ENCODE data around the gene ZFYVE28. TPM values are rescaled to one million over a fixed set of nuclear protein-coding genes. Genes with fewer than 3 reads are reported as not detected.

The ZFYVE28 gene
- total RNA-seq, 2 experiments from 2014 or later = 26.2 to 28.0 TPM

- ATAC-seq (ENCODE audit: poor library complexity) (no peak), DNase-seq (no peak)
- Mint-ChIP-seq H3K9me3 (no peaks in the 10 kb centered on the region), H3K4me3 (no peak overlapping the region), H3K27me3 (peaks cover 14% of the 10 kb centered on the region), H3K36me3 (ENCODE audit: low read depth) (no peaks in the 10 kb centered on the region), H3K4me1 (ENCODE audit: low read depth) (peaks cover 38% of the 10 kb centered on the region), H3K27ac (peak overlapping the region; percentile 27)
- Histone ChIP-seq H3K4me3 (ENCODE audit: low read length) (no peak overlapping the region), H3K9me3 (ENCODE audit: control insufficient read depth in 1 of 2, insufficient read depth in 1 of 2, low read length in 2 of 2) (no peaks in the 10 kb centered on the region), H3K36me3 (ENCODE audit: insufficient read depth, low read length) (peaks cover 6% of the 10 kb centered on the region), H3K4me1 (ENCODE audit: insufficient read depth, low read length) (peaks cover 33% of the 10 kb centered on the region), H3K27me3 (ENCODE audit: control insufficient read depth in 1 of 2, insufficient read depth in 2 of 2, low read length in 2 of 2) (peaks cover 0 to 2% of the 10 kb centered on the region in 2 experiments), H3K27ac (ENCODE audit: low read depth in 1 of 2, low read length in 2 of 2) (no peak overlapping the region)
- intact Hi-C loops (cut with DNase I, micrococcal nuclease) = no loop called here
- POLR2A ChIA-PET = interaction anchor here (1.1 kb wide), 1 partner anchor 18 kb away, joined by 3 read pairs; no protein-coding TSS in a partner anchor
- CTCF ChIA-PET = interaction anchor here (3.4 kb wide), 1 partner anchor 24 kb away, joined by 12 read pairs; the partner anchor contains the start of genes CFAP99 and ZFYVE28
- TF ChIP-seq, protein P1, sequence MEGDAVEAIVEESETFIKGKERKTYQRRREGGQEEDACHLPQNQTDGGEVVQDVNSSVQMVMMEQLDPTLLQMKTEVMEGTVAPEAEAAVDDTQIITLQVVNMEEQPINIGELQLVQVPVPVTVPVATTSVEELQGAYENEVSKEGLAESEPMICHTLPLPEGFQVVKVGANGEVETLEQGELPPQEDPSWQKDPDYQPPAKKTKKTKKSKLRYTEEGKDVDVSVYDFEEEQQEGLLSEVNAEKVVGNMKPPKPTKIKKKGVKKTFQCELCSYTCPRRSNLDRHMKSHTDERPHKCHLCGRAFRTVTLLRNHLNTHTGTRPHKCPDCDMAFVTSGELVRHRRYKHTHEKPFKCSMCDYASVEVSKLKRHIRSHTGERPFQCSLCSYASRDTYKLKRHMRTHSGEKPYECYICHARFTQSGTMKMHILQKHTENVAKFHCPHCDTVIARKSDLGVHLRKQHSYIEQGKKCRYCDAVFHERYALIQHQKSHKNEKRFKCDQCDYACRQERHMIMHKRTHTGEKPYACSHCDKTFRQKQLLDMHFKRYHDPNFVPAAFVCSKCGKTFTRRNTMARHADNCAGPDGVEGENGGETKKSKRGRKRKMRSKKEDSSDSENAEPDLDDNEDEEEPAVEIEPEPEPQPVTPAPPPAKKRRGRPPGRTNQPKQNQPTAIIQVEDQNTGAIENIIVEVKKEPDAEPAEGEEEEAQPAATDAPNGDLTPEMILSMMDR (IDR thresholded peaks at IDR 0.05) = no peak
Measured at GRCh38 chr4:2394528-2394927, 23.9 kb downstream of the ZFYVE28 start.

GRCh38 chr4:2393353-2394270 lies 24.8 kb downstream of the ZFYVE28 start:
- ATAC-seq (ENCODE audit: poor library complexity) (peak; percentile 50), DNase-seq (peak in 4 of 14 experiments; percentile 13 to 32 (median 21))
- peaks cover 44% of the 10 kb centered on the region for H3K4me1 Mint-ChIP-seq (ENCODE audit: low read depth)
- ChIA-PET CTCF (interaction anchor here (0.7 to 3.4 kb wide), 4 partner anchors 9 to 82 kb away, joined by 3 to 12 read pairs (median 3); partner anchors contain the start of genes CFAP99 and ZFYVE28), POLR2A (interaction anchor here (1.2 to 1.8 kb wide), 4 partner anchors 19 to 131 kb away, joined by 3 to 8 read pairs (median 4); no protein-coding TSS in a partner anchor)
- Histone ChIP-seq H3K9me3 (ENCODE audit: control insufficient read depth in 1 of 2, insufficient read depth in 1 of 2, low read length in 2 of 2) (no peaks in the 10 kb centered on the region), H3K27ac (ENCODE audit: low read depth in 1 of 2, low read length in 2 of 2) (no peak overlapping the region), H3K4me3 (ENCODE audit: low read length) (no peak overlapping the region), H3K4me1 (ENCODE audit: insufficient read depth, low read length) (peaks cover 42% of the 10 kb centered on the region), H3K36me3 (ENCODE audit: insufficient read depth, low read length) (peaks cover 6% of the 10 kb centered on the region), H3K27me3 (ENCODE audit: control insufficient read depth in 1 of 2, insufficient read depth in 2 of 2, low read length in 2 of 2) (peaks cover 0 to 2% of the 10 kb centered on the region in 2 experiments)
- H3K36me3 Mint-ChIP-seq (ENCODE audit: low read depth) = no peaks in the 10 kb centered on the region
- peak overlapping the region; percentile 15 for H3K27ac Mint-ChIP-seq
- TF ChIP-seq, protein P1 (IDR thresholded peaks at IDR 0.05) = no peak
- peak overlapping the region; percentile 18 for H3K4me3 Mint-ChIP-seq
- peaks cover 14% of the 10 kb centered on the region for H3K27me3 Mint-ChIP-seq
- no peaks in the 10 kb centered on the region for H3K9me3 Mint-ChIP-seq
- intact Hi-C loops (cut with DNase I, micrococcal nuclease) = no loop called here

DNA sequence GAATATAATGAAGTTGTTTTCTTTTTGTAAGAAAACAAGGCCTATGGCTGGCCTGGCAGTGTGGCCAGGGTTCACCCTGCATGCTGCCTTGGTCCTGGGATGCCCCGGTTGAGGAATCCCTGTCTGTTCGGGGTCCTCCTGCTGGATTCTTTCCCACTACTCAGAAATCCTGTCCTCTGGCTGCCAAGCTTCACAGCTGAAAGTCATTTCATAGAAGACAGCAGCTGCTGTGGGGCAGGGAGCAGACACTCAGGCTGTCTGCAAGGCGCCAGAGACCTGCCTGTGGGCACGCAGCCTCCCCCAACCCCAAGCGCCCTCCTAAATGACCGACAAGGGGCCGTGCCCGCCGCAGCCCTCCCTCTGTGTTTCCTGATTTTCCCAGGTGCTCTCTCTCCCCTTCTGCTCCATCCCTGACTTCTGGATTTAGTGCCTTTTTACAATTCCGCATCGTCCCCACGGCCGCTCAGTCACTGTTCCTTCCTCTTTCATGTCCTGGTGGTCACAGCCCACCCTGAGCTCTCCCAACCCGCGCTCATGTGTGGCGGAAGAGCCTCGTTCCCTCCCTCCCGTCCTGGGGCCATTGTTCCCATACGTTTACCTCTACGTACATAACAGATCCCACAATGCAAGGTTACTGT lies 27.5 kb downstream of the ZFYVE28 start:
- H3K36me3 Mint-ChIP-seq (ENCODE audit: low read depth) = no peaks in the 10 kb centered on the region
- CTCF ChIA-PET = interaction anchor here (0.6 kb wide), 1 partner anchor 298 kb away, joined by 3 read pairs; no protein-coding TSS in a partner anchor
- no peaks in the 10 kb centered on the region for H3K9me3 ChIP-seq (ENCODE audit: control insufficient read depth in 1 of 2, insufficient read depth in 1 of 2, low read length in 2 of 2)
- peaks cover 6% of the 10 kb centered on the region for H3K36me3 ChIP-seq (ENCODE audit: insufficient read depth, low read length)
- peaks cover 14% of the 10 kb centered on the region for H3K27me3 Mint-ChIP-seq
- TF ChIP-seq, protein P1 (IDR thresholded peaks at IDR 0.05) = no peak
- H3K27me3 ChIP-seq (ENCODE audit: control insufficient read depth in 1 of 2, insufficient read depth in 2 of 2, low read length in 2 of 2) = peaks cover 0 to 2% of the 10 kb centered on the region in 2 experiments
- peaks cover 46% of the 10 kb centered on the region for H3K4me1 ChIP-seq (ENCODE audit: insufficient read depth, low read length)
- POLR2A ChIA-PET = interaction anchor here (1.1 kb wide), 1 partner anchor 28 kb away, joined by 4 read pairs; the partner anchor contains the start of genes CFAP99 and ZFYVE28
- intact Hi-C loops (cut with DNase I, micrococcal nuclease) = no loop called here
- no peak overlapping the region for H3K27ac Mint-ChIP-seq
- peaks cover 45% of the 10 kb centered on the region for H3K4me1 Mint-ChIP-seq (ENCODE audit: low read depth)
- no peaks in the 10 kb centered on the region for H3K9me3 Mint-ChIP-seq
- no peak for ATAC-seq (ENCODE audit: poor library complexity)
- H3K27ac ChIP-seq (ENCODE audit: low read depth in 1 of 2, low read length in 2 of 2) = no peak overlapping the region
- no peak for DNase-seq
- no peak overlapping the region for H3K4me3 ChIP-seq (ENCODE audit: low read length)
- H3K4me3 Mint-ChIP-seq = no peak overlapping the region

All from CD4-positive, alpha-beta T cell (primary cell).